Stimulated activated CD8-positive, alpha-beta memory T cell treated with anti-CD3 and anti-CD28 coated beads, Interleukin-12 subunit alpha, Interleukin-12 subunit beta, amount 100 ng/mL, for 24 hours (primary cell): ENCODE results near the gene ANTXR2.
"Not testable (repeated sequence)": the region's sequence is repeated elsewhere in the genome, so short reads cannot be mapped to it uniquely, and the experiment has no call there.

Experiments
- DNase-seq: peaks from one replicate; pipeline ENCODE4 v3.0.0-alpha.2; 2020; ENCODE audit errors: extremely low read depth

The ANTXR2 gene

DNA sequence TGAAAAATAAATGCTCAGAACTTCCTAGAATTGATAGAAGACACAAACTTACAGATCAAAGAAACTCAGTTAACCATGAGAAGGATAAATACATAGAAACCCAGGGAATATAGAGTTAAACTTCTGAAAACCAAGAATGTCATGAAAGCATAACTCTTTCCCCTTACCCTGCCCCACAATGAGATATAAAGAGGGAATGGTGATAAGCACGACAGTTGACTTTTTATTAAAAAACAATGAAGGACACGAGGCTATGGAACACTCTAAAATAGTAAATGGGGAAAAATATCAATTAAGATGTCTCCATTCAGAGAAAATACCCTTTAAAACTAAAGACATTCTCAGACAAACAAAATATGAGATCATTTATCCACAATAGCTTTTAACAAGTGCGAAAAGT is 154.7 kb downstream of the ANTXR2 start:
- DNase-seq = no peak

DNA sequence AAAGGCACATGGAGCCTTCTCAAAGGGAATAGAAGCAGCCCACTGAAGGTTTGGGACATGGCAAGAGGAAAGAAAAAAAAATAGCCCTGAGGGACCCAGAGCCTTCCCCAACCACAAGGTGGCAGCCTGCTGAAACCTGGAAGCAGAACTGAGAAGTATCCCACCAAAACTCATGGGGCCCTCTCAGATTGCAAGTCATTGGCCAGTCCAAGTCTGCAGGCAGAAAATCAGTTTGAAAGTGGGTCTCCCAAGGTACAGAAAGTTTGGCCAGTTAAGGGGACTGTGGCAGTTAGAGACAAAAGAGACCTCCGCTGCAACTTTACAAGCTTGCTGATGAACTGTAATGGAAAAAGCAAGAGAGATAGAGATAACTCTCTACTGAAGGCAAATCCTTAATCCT is 155.8 kb downstream of the ANTXR2 start:
- no peak for DNase-seq

- DNase-seq = no peak
Observed at GRCh38 chr4:79915246-79915645, 157.8 kb downstream of the ANTXR2 start.

DNA sequence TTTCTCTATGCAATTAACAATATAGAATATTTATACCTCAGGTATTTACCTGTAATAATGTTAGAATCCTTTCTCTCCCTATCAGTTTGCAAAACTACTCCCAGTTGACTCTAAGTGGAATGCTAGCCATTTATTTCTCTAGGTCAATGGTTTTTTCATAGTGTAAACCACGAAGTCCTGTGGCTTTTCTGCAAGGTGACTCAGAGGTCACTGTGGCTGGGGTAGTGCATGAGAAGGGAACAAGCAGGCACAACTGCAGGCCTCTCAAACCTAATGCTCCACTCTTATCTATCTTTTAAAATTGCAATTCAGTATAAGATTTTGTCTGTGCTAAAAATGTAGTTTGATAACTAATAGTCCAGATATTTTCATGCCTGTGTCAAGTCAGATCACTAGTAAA is 159.4 kb downstream of the ANTXR2 start:
- DNase-seq = no peak

- DNase-seq = no peak
Observed at GRCh38 chr4:79907001-79907400, 166.0 kb downstream of the ANTXR2 start.

DNA sequence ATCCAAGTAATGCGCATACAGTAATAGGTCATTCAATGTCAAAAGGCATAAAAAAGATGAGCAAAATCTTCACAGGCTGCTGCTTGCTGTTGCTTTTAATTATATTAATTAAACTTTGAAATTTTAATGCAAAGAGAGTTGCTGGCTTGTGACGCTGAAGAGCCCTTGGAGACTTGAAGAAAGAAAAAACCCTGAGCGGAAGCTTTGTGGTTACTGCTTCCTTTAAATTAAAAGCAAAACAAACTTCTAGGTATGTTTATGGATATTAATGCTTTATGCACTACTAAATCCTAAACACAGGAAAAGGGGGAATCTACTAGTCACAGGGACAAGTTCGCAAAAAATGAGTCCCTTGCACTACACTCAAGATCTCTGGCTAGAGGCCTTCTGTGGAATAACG is 166.7 kb downstream of the ANTXR2 start:
- DNase-seq = no peak

DNA sequence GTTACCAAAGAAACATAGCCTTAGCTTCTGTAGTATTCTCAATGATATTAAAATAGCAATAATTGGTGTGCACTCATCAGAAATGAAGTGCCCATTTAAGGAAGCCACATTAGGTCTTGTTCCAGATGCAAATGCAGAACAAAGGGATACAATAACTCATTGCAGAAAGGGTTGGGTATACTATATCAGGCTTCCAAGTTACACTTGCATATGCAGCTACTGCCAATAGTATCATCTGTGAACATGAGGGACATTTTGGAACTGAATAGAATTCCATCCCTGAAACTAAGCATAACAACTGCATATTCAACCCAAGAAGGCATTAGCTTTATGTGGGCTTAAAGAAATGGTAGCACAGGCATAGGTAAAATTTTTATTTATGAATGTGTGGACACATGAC is 167.8 kb downstream of the ANTXR2 start:
- DNase-seq = no peak

DNA sequence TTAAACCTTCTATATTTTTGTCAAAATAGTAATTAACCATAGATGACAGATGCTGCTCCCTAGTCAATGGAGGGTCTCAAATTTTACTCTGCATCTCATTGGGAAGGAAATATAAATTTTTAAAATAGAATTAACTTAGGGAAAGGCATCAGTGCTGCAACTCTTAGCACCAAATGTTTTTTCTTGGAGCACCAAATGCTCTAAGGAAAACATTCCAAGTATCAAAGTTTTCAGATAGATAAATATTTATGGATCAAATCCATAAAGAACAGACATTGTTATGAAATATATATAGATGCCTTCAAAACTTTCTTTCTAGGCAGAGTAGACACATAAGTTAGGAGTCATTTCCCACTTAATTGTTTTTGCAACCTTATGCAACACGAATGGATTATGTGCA is 168.7 kb downstream of the ANTXR2 start:
- DNase-seq = no peak

GRCh38 chr4:79900182-79900581 is 172.8 kb downstream of the ANTXR2 start:
- no peak for DNase-seq

DNA sequence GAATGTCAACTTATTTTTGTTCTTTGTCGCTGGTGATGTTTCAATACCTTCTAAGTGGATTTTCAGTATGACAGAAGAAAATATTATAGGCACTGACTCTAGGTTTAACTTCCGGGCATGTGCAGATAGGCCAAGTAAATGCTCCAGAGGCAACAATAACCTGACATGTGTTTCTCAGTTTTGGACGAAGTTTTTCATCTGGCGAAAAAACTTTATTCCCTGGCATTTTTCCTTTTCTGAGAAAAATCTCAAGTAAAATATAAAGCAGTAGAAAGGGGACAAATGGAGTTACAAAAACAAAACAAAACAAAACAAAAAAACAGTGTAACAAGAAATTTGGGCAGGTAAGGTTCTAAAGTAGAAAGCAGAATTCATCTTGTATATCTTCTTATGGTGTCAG is 173.5 kb downstream of the ANTXR2 start:
- DNase-seq = no peak

- no peak for DNase-seq
Observed at GRCh38 chr4:79898055-79898454, 175.0 kb downstream of the ANTXR2 start.

DNA sequence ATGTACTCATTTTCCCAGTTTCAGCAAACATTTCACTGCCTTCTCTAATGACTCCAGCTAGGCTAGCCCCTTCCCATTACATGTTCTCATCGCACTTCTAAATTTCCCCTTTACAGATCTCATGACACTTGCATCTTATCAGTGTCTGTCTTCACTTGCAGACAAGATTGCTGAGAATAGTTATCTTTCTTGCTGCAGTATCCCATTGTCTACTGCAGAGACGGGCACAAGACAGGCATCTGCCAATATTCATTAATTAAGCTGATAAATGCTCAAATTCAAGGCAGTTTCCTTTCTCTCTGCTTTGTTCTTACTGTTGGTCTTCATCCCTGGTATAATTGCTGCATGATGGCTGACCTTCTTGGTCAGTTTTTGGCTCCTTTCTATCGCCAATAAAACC is 175.9 kb downstream of the ANTXR2 start:
- DNase-seq = no peak

- DNase-seq = no peak
Observed at GRCh38 chr4:79893456-79893855, 179.6 kb downstream of the ANTXR2 start.

DNA sequence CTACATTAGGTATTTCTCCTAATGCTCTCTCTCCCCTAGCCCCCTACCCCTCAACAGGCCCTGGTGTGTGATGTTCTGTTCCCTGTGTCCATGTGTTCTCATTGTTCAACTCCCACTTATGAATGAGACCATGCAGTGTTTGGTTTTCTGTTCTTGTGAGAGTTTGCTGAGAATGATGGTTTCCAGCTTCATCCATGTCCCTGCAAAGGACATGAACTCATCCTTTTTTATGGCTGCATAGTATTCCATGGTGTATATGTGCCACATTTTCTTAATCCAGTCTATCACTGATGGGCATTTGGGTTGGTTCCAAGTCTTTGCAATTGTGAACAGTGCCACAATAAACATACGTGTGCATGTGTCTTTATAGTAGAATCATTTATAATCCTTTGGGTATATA is 184.0 kb downstream of the ANTXR2 start:
- DNase-seq = not testable (repeated sequence)

DNA sequence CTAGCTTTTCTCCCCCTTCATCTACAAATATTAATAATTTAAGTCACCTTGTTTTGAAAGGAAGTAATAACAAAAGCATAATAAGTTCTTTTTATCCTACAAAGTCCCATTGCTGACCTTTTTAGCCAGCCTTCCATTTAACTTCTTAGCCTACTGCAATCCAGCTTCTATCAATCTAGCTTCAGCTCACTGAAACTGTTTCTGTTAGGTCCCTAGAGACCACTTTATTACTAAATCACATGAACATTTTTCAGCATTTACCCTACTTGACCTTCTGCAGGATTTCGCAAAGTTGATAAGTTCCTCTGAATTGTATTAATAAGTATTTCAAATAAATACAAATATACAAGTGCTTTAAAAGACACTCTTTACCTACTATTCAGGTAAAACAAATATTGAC is 186.5 kb downstream of the ANTXR2 start:
- no peak for DNase-seq

- no peak for DNase-seq
Observed at GRCh38 chr4:79886021-79886420, 187.0 kb downstream of the ANTXR2 start.

DNA sequence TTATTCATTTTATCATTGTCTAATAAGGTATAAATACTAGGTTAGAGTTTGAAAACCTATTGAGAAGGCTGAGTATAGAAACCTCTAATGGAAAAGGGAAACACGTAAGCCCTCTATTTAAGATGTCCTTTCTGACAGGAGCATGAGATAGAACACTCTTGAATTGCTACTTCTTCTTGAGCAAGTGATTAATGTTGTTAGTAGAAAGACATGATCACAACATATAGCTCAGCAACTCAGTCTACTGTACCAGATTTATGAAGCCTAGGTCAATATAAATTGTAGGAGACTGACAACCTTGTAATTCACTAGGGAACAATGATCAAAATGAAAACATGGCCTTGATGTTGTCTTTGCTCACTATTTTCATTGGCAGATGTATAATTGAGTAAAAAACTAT is 189.7 kb downstream of the ANTXR2 start:
- DNase-seq = no peak

- no peak for DNase-seq
Observed at GRCh38 chr4:79882806-79883205, 190.2 kb downstream of the ANTXR2 start.

- DNase-seq = no peak
Observed at GRCh38 chr4:79881407-79881806, 191.6 kb downstream of the ANTXR2 start.

DNA sequence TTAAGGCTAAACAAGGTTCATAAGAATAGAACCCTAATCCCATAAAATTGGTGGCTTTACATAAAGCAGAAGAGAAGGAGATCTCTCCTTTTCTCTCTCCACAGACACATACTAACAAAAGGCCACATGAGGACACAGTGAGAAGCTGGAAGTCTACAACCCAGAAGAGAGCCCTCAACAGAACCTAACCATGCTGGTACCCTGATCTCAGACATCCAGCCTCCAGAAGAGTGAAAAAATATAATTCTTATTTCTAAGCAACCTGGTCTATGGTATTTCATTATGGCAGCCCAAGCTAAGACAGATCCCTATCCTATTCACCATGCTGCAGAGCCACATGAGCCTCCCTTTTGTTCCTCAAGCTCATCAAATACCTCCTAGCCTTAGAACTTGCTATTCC is 195.5 kb downstream of the ANTXR2 start:
- DNase-seq = no peak

DNA sequence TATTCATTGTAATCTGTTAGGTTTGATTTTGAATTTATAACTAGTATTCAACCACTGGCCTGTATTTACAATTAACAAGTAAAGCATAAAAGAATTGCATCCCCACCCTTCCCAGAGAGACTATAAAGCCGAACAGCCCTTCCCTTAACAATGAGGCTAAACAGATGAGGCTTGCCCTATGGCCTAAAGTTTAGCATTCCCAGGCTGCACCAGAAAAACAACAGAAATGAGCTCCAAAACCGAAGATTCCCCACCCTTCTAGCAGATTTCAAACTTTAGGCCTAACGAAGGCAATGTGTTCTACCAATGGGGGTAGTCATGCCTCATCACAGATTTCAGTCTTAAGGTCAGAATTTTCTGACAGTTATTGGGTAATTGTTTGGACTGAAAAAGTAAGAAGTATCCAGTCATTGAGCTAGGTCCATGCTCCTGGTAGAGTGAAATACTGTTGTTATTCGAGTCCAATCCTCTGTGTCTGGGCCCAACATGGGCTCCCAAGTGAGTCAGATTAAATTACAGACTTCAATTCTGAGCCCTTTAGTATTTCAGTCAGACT is 197.6 kb downstream of the ANTXR2 start:
- DNase-seq = no peak

DNA sequence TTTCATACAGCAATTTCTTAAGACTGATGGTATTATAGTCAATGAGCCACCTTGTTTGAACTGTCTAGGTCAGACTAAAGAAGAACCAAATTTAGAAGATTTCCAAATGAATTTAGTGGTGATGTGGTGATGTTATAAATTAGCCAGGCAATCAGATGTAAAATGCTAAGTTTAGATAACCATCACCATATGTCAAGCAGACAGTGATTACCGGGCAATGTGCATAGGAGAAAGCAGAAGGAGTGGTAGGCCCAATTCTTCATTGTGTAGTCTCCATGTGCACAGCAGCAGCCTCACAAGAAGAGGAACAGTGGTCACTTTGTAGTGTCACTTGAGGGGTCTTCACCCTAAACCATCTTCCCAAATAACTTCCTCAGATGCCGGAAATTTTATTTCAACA is 198.8 kb downstream of the ANTXR2 start:
- no peak for DNase-seq

DNA sequence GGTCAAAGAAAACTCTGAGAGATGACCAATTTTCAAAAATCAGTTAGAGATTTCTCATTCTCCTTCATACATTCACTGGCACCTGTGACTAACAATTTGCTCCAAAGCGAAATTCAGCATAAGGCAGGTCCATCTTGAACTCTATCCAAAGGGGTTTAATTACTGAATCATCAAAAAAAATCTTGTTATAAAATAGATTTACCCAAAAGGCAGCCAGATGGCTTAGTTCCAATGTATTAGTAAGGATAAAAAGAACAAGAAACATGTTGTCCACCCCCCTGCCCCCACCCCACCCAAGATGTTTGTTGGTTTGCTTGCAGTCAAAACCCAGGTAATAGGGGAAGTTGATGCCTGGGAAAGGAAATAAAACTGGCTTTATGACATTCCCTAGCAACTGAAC is 200.3 kb downstream of the ANTXR2 start:
- DNase-seq = no peak

- DNase-seq = no peak
Observed at GRCh38 chr4:79871961-79872360, 201.1 kb downstream of the ANTXR2 start.
